CD1c-positive myeloid dendritic cell (primary cell): ENCODE measurements around the gene RIMBP3B.
"Not testable (repeated sequence)": the region's sequence is repeated elsewhere in the genome, so short reads cannot be mapped to it uniquely, and the experiment has no call there.

Source experiments
- DNase-seq: peaks from one replicate; pipeline ENCODE4 v3.0.0-alpha.2; 2016; ENCODE audit errors: extremely low spot score

Gene RIMBP3B

DNA sequence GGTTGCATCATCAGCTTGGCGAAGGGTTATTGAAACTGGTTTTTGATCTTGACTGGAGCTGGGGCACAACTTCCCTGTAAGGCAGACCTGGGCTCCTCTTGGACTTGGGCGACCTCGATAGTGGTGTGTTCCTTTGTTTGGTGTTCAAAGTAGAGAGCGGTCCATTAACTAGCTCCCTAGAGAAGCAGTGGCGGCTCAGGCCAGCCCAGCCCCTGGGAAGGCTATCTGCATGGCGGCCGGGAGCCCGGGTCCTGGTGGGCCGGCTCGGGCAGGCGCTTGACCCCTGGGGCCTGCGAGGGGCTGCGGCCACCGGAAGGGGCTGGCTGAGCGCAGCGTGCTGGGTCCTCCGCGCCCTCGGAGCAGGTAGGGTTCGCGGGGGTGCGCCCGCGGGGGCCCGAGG is 32.8 kb downstream of the RIMBP3B start:
- DNase-seq, result not testable (repeated sequence)

DNA sequence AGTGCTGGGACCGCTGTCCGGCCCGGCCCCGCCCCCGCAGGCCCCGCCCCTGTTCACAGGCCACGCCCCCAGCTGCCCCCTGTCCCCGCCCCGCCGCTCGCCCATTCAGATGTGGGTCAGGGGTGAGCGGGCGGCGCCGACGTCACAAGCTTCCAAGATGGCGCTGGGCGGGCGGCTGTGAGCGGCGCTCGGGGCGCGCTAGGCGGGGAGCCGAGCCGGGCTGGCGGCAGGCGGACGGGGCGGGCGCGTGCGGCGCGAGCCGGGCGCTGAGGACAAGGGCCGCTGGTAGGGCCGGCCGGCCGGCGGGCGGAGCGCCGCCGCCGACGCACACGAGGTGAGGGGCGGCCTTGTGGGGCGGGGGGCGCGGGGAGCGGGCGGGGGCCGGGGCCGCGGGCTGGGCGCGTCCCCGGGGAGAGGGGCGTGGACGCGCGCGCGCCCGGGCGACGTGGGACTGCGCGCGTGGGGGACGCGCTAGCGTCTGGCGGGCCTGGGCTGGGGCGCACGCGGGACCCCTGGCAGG is 33.7 kb downstream of the RIMBP3B start, which contains the start of gene HIC2:
TSS of gene HIC2 (plus strand) at position 145 of the 520 bp plus-strand sequence. CDS start 25,461 bp downstream, outside the sequence.
- DNase-seq, result not testable (repeated sequence)

DNA sequence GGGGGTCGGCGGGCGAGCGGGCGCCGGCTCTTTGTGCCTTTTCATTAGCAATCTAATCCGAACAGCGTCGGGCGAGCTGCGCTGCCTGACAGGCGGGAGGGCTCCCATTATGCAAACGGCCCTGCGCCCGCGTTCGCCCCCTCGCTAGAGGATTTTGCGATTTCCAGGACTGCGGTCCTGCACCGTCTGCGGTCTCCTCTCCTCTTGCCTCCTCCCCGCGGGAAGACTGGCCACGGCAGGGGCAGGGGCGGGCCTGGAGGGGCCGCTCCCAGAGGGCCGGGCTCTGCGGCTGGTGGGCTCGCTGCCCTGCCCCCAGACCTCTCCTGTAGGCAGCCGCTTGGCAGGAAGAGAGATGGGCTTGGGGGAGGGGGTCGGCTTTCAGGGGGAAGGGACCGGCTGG is 34.3 kb downstream of the RIMBP3B start:
- not testable (repeated sequence) for DNase-seq

DNA sequence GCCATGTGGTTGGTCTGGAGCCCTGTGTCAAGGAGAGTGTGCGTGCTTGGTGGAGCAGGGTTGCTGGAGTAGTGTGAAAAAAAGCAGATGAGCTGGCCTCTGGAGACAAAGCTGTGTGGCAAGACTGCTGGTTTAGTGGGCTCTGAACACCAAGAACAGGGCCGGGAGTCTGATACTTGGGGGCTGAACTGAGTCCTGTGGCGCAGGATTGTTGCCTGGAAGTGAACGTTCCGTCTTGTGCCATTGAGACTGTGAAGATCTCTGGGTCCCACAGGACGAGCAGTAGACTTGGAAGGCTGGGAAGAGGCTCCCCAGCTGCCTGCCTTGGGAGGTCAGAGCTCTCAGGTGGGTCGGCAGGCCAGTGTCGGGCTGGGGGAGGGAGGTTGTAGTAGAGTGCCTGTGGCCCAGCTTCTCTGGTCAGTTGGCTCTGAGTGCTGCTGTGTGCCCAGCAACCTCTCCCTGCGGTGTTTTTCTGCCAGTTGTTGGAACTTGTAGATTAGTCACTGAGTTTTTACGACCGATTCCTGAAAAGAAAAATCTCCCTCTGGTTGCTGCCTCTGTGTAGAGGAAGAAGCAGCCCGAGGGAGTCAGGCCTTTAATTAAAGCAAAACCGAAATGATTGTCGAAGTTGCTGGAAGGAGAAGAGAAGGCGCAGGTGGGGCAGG is 35.6 kb downstream of the RIMBP3B start:
- not testable (repeated sequence) for DNase-seq

DNA sequence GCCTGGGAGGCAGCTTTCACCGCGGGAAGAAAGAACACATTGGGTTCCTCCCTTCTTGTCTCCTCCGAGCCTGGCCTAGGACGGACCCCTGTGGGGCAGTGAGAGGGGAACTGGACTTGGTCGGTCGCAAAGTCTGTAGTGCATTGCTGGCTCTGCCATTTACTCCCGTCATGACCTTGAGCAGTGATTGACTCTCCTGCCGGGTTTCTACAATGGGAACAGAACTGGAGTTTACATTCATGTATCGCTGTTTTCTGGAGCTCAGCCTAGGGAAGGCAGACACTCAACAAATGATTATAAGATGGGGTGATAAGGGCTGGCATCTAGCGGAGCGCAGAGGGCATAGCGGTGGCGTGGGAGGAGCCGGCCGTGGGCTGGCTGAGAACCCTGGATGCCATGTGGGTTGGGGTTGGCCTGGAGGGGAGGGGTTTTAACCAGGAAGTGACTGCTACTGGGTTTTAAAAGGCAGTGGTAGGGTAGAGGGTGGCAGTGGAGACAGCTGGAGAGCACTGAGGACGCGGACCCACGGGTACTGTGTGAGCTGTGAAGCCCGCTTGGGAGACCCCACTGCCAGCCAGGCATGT is 36.7 kb downstream of the RIMBP3B start:
- not testable (repeated sequence) for DNase-seq

DNA sequence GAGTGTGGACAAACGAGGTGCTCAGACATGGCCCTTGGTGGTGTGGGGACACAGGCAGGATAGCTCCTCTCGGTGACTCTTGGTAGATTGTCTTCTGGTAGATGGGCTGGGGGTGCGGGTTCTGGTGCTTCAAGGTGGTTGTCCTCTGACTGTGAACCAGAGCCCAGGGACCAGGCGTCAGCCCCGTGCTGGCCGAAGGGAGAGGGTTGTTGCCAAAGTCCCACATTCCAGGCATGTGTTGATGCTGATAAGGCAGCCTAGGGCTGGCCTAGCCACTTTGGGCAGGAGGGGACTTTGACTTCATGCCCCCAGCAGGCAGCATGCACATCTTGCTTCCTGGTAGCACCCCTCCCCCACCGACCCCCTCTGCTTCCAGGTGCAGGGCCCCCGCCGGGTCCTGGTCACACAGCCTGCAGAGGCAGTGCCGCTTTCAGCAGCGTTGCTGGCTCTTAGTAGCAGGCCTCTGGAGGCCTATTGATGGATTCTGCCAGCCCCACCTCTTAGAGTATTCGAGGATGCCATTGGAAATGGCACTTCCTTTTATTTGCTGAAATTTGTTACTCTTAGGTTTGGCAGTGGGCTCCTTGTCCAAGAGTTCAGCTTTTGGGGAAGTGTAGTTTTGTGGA is 40.6 kb downstream of the RIMBP3B start:
- DNase-seq, result not testable (repeated sequence)

DNA sequence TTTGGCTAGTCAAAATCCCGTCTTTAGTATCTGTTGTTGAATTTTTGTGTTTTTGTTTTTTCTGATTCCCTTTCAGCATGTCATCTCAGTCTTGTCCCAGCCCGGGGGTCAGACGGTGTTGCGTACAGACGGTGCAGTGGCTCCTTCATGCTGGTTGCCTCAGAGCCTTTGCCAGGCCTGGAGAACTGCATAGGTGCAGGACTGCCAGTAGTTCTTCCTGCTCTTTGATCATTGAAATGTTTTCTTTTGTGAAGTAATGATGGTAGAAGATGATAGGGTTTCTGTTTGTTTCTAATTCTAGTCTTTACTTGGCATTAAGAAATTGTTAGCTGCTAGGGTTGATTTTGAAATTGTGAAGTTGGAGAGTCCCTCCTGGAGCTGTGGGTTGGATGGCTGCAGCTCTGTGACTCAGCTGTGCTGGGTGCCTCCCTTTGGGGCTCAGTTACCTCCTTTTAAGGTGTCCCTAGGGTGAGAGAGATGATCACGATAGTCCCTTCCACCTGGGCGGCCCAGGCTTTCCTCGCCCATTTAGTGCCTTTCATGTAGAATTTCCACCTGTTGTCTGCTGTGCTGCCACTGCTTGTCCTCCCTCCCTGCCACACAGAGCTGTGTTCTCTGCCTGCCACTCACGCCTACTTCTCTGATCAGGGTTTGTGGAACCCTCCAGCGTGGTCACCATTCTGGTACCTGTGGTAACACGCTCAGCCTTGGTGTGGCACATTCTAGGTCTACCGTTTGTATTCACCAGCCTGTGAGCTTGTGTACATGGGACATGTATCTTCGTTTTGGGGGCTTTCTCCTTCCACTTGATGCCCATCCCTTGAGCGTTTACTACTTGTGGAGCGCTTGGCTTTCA is 51.1 kb downstream of the RIMBP3B start:
- not testable (repeated sequence) for DNase-seq

DNA sequence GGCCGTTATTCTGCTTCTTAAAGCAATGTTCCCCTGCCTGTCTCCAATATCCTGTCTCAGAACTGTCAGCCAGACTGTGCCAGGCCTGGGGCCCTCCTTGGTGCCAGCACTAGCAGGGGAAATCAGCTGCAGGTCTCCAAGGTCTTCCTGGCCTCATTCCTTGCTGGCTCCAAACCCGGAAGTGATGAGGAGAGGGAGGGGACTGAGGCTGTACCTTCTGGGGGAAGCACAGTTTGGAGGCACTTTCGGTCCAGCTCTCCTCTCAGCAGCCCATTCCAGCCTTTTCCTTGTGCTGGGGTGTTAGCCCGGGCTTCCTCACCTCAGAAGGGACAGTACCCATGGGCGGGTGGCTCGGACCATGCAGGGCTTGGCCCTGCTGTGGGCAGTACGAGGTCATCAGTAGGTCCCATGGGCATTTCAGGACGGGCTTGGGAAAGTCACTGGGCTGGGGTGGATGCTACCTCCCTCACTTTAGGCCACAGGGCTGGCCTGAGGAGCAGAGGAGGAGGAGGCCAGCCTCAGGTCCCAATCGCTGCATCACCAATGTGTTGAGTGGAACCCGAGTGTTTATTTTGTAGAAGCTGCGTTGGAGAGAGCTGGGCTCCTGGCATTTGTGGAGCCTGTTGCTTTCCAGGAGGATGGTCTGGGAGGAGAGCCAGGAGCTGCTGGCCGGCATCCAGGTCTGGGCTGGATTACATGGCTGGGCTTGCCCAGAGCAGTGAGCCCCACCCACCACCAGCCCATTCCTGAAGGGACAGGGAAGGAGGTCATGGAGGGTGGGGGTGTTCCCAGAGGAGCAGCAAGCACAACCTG is 52.7 kb downstream of the RIMBP3B start:
- DNase-seq, result not testable (repeated sequence)

DNA sequence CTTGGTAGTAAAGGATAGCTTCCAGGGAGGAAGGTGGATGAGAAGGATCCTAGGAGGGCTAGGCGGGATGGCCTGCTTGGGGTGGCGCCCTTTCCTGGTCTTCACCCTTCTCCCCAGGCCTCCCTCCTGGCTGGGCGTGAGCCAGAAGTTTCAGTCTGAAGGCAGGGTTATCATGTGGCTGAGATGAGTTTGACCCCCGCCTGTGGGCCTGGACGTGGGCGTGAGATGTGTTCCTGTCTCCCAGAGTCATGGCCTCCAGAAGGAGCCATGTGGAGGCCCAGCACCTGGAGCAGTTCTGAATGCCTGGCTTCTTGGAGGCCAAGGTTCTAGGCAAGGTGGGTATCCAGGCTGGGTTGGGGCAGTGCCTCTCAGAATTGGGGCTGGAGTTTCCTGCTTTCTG is 54.5 kb downstream of the RIMBP3B start:
- DNase-seq, result not testable (repeated sequence)
